GM18873 (cell line): ENCODE measurements around the gene DHRS4L2.
A peak's percentile ranks its signal among the peaks of the same experiment; 100 is the strongest.
"Not testable (repeated sequence)": the region's sequence is repeated elsewhere in the genome, so short reads cannot be mapped to it uniquely, and the experiment has no call there.

Source experiments
- ATAC-seq: cut with Tn5 transposase; IDR thresholded peaks from one replicate; pipeline ENCODE4 v1.9.1; 2021; ENCODE audit warnings: mild to moderate bottlenecking, moderate library complexity, moderate number of reproducible peaks; ENCODE audit not compliant: unreplicated experiment, low FRiP score

The DHRS4L2 gene

GRCh38 chr14:24013654-24014514 lies 25.2 kb downstream of the DHRS4L2 start:
- peak; percentile 46 for ATAC-seq

- not testable (repeated sequence) for ATAC-seq
These were observed 27.0 kb downstream of the DHRS4L2 start for GRCh38 chr14:24015745-24016144.

GRCh38 chr14:24018978-24019377 lies 30.2 kb downstream of the DHRS4L2 start:
- ATAC-seq: not testable (repeated sequence)

- not testable (repeated sequence) for ATAC-seq
These were observed 31.2 kb downstream of the DHRS4L2 start for GRCh38 chr14:24019944-24020343.

GRCh38 chr14:24020520-24020919 lies 31.8 kb downstream of the DHRS4L2 start:
- not testable (repeated sequence) for ATAC-seq

- ATAC-seq: not testable (repeated sequence)
These were observed 36.2 kb downstream of the DHRS4L2 start for GRCh38 chr14:24024939-24025418.

- not testable (repeated sequence) for ATAC-seq
These were observed 41.0 kb downstream of the DHRS4L2 start for GRCh38 chr14:24029687-24030086.

GRCh38 chr14:24031331-24031730 lies 42.6 kb downstream of the DHRS4L2 start:
- not testable (repeated sequence) for ATAC-seq

GRCh38 chr14:24032727-24033418 lies 44.1 kb downstream of the DHRS4L2 start:
- no peak for ATAC-seq

GRCh38 chr14:24035769-24036168 lies 47.0 kb downstream of the DHRS4L2 start:
- ATAC-seq: not testable (repeated sequence)

GRCh38 chr14:24036169-24036962 lies 47.6 kb downstream of the DHRS4L2 start:
- no peak for ATAC-seq

- not testable (repeated sequence) for ATAC-seq
These were observed 48.4 kb downstream of the DHRS4L2 start for GRCh38 chr14:24036963-24037657.

GRCh38 chr14:24037658-24038037 lies 48.9 kb downstream of the DHRS4L2 start:
- ATAC-seq: no peak

GRCh38 chr14:24038686-24039085 lies 50.0 kb downstream of the DHRS4L2 start:
- no peak for ATAC-seq

GRCh38 chr14:24040692-24041091 lies 52.0 kb downstream of the DHRS4L2 start:
- no peak for ATAC-seq

GRCh38 chr14:24042746-24043145 lies 54.0 kb downstream of the DHRS4L2 start:
- ATAC-seq: no peak

- ATAC-seq: not testable (repeated sequence)
These were observed 60.3 kb downstream of the DHRS4L2 start for GRCh38 chr14:24049002-24049401.

GRCh38 chr14:24050753-24051152 lies 62.0 kb downstream of the DHRS4L2 start:
- ATAC-seq: not testable (repeated sequence)

- ATAC-seq: no peak
These were observed 62.6 kb downstream of the DHRS4L2 start for GRCh38 chr14:24051176-24051788.
